Kidney (tissue), 14 donors: Measurements from ENCODE around the gene TP63. TPM values are rescaled to one million over a fixed set of nuclear protein-coding genes. Genes with fewer than 3 reads are reported as not detected.

Experiments used
- DNase-seq, 5 donors: peaks; one replicate each; pipeline ENCODE4 v3.0.0-alpha.2; 2013 to 2020
- FAIRE-seq: peaks from 2 replicates; lab custom pipeline; 2012; peaks lifted over from hg19 to GRCh38; lab: Jason Lieb, UNC
- H3K27ac ChIP-seq, 2 donors: one replicate each; pipeline ENCODE4 v1.7.0; 2013; ENCODE audit warnings: low read depth in 2 of 2, low read length in 2 of 2, inconsistent platforms in 1 of 2
- H3K27me3 ChIP-seq: one replicate; pipeline ENCODE4 v1.7.1; 2013; ENCODE audit warnings: low read length, inconsistent platforms; ENCODE audit not compliant: control insufficient read depth, insufficient read depth
- H3K36me3 ChIP-seq, 3 donors: one replicate each; pipeline versions ENCODE4 v1.7.0 to v1.7.1; 2013; ENCODE audit warnings: low read length in 3 of 3, control low read depth in 1 of 3, inconsistent platforms in 1 of 3; ENCODE audit not compliant: insufficient read depth in 3 of 3, control insufficient read depth in 2 of 3
- H3K4me1 ChIP-seq, 3 donors: one replicate each; pipeline versions ENCODE4 v1.7.0 to v1.7.1; 2013; ENCODE audit warnings: low read length in 3 of 3, inconsistent platforms in 1 of 3, low read depth in 1 of 3; ENCODE audit not compliant: control insufficient read depth in 2 of 3, insufficient read depth in 2 of 3
- H3K4me3 ChIP-seq, 3 donors: one replicate each; pipeline versions ENCODE4 v1.7.0 to v1.8.1; 2013; ENCODE audit warnings: low read length in 3 of 3, control low read depth in 1 of 3, inconsistent platforms in 1 of 3
- H3K9ac ChIP-seq, 3 donors: one replicate each; pipeline versions ENCODE4 v1.7.0 to v1.7.1; 2013; ENCODE audit warnings: low read length in 3 of 3, control low read depth in 1 of 3, inconsistent platforms in 1 of 3
- H3K9me3 ChIP-seq, 3 donors: one replicate each; pipeline versions ENCODE4 v1.7.0 to v1.7.1; 2013; ENCODE audit warnings: low read length in 3 of 3, control low read depth in 1 of 3, inconsistent platforms in 1 of 3; ENCODE audit not compliant: control insufficient read depth in 2 of 3, insufficient read depth in 1 of 3
- CTCF ChIP-seq: IDR thresholded peaks from 3 replicates; pipeline ENCODE4 v1.5.1; 2012; ENCODE audit warnings: mild to moderate bottlenecking, moderate library complexity, borderline replicate concordance; ENCODE audit not compliant: insufficient read depth; ENCODE audit errors: extremely low read depth
- intact Hi-C: fragments of 100-400 bp; cut with DNase I; formaldehyde crosslinking; loops from one replicate; pipeline ENCODE4 v1.11.1; 2022
- polyA plus RNA-seq: library from polyadenylated mRNA; stranded (reverse); fragments of 350-450 nt; fragmentation: Illumina TruSeq; extraction: RNeasy Lipid Tissue Mini Kit (QIAGEN cat#74804); gene quantifications from one replicate; pipeline ENCODE4 v1.2.3, GENCODE V29; 2014; ENCODE audit warnings: low read depth, low replicate concordance; ENCODE audit not compliant: insufficient read depth
- total RNA-seq: library from RNA; stranded (reverse); fragmentation: NEBNext Ultra II Directional; extraction: Animal tissue kit (Norgen Biotek cat#: 25700); gene quantifications from one replicate; pipeline ENCODE4 v1.2.1, GENCODE V29; 2021
- donor health status: control.
- donor health status: control.
- donor health status: control.
- donor health status: control.
- donor health status: control.
- donor health status: DM: yes; HTN: yes; CAD: no.
- donor health status: Normal renal cell carcinoma (clear cell type).

The TP63 gene
- total and polyA plus RNA-seq, 2 donors from 2014 or later = 0.13 to 1.1 TPM

- DNase-seq (no peak), FAIRE-seq (no peak)
- no peak for TF ChIP-seq CTCF
- Histone ChIP-seq H3K27me3 (no peaks in the 10 kb centered on the region), H3K27ac (no peak overlapping the region), H3K9ac (no peak overlapping the region), H3K9me3 (no peaks in the 10 kb centered on the region), H3K4me3 (no peak overlapping the region), H3K36me3 (no peaks in the 10 kb centered on the region), H3K4me1 (no peaks in the 10 kb centered on the region)
- intact Hi-C loops = no loop called here
These were observed 213.9 kb downstream of the TP63 start for GRCh38 chr3:189845069-189845468.

- no peaks in the 10 kb centered on the region for H3K4me1 ChIP-seq
- no peak overlapping the region for H3K4me3 ChIP-seq
- H3K9me3 ChIP-seq = no peaks in the 10 kb centered on the region
- no peak overlapping the region for H3K9ac ChIP-seq
- FAIRE-seq (no peak), DNase-seq (no peak)
- no peaks in the 10 kb centered on the region for H3K36me3 ChIP-seq
- no peak for TF ChIP-seq CTCF
- no peak overlapping the region for H3K27ac ChIP-seq
- no peaks in the 10 kb centered on the region for H3K27me3 ChIP-seq
- intact Hi-C loops = no loop called here
These were observed 217.3 kb downstream of the TP63 start for GRCh38 chr3:189848395-189849040.

GRCh38 chr3:189849262-189849661 is 218.1 kb downstream of the TP63 start:
- no peak for DNase-seq
- Histone ChIP-seq H3K27ac (no peak overlapping the region), H3K9me3 (no peaks in the 10 kb centered on the region), H3K27me3 (no peaks in the 10 kb centered on the region), H3K4me1 (no peaks in the 10 kb centered on the region), H3K4me3 (no peak overlapping the region), H3K36me3 (no peaks in the 10 kb centered on the region), H3K9ac (no peak overlapping the region)
- TF ChIP-seq CTCF = no peak
- no peak for FAIRE-seq
- intact Hi-C loops = no loop called here

GRCh38 chr3:189851682-189852081 is 220.5 kb downstream of the TP63 start:
- Histone ChIP-seq H3K4me1 (no peaks in the 10 kb centered on the region), H3K9me3 (no peaks in the 10 kb centered on the region), H3K36me3 (no peaks in the 10 kb centered on the region), H3K27me3 (no peaks in the 10 kb centered on the region), H3K27ac (no peak overlapping the region), H3K4me3 (no peak overlapping the region), H3K9ac (no peak overlapping the region)
- DNase-seq (no peak), FAIRE-seq (no peak)
- intact Hi-C loops = no loop called here
- no peak for TF ChIP-seq CTCF
